ENCODE data around the gene TFAP2B. TPM values are rescaled to one million over a fixed set of nuclear protein-coding genes. Genes with fewer than 3 reads are reported as not detected.

Gene TFAP2B
- total and polyA plus RNA-seq, 12 donors, result 0.01 to 0.07 TPM; not detected in 10

GRCh38 chr6:50832912-50833311, 14.2 kb downstream of the TFAP2B start:
- H3K4me3 ChIP-seq, result no peak overlapping the region
- DNase-seq (no peak), ATAC-seq (no peak)
- H3K27ac ChIP-seq, result no peak overlapping the region
- H3K4me1 ChIP-seq, result no peaks in the 10 kb centered on the region
- intact Hi-C loops (cut with DNase I), result no loop called here
- H3K27me3 ChIP-seq, result peaks cover 0 to 100% (median 98%) of the 10 kb centered on the region in 7 donors
- no peaks in the 10 kb centered on the region for H3K36me3 ChIP-seq
- 64 to 67% methylated on average over 1 of the region's 1 CpG for WGBS, 2 donors
- TF ChIP-seq CTCF (IDR thresholded peaks at IDR 0.05), result no peak
- H3K9me3 ChIP-seq, result peaks cover 0 to 3% (median 0%) of the 10 kb centered on the region in 11 donors

GRCh38 chr6:50834929-50835410, 16.3 kb downstream of the TFAP2B start:
- no peaks in the 10 kb centered on the region for H3K36me3 ChIP-seq
- no peak for DNase-seq
- intact Hi-C loops (cut with DNase I), result no loop called here
- no peak overlapping the region for H3K27ac ChIP-seq
- H3K4me1 ChIP-seq, result no peaks in the 10 kb centered on the region
- peaks cover 0 to 3% (median 0%) of the 10 kb centered on the region in 11 donors for H3K9me3 ChIP-seq
- no peak overlapping the region for H3K4me3 ChIP-seq
- TF ChIP-seq CTCF (IDR thresholded peaks at IDR 0.05), result no peak
- ATAC-seq, result no peak
- WGBS, 2 donors, result 61 to 68% methylated on average over 5 of the region's 5 CpGs
- H3K27me3 ChIP-seq, result peaks cover 0 to 100% (median 98%) of the 10 kb centered on the region in 7 donors

- WGBS, 2 donors, result 3 to 4% methylated on average over 22 of the region's 22 CpGs
- no peaks in the 10 kb centered on the region for H3K36me3 ChIP-seq
- no peak for TF ChIP-seq CTCF (IDR thresholded peaks at IDR 0.05)
- peaks cover 0 to 3% (median 0%) of the 10 kb centered on the region in 11 donors for H3K9me3 ChIP-seq
- no peak overlapping the region for H3K4me3 ChIP-seq
- no peak for ATAC-seq
- H3K27me3 ChIP-seq, result peaks cover 0 to 100% (median 98%) of the 10 kb centered on the region in 7 donors
- H3K27ac ChIP-seq, result no peak overlapping the region
- DNase-seq, result no peak
- intact Hi-C loops (cut with DNase I), result no loop called here
- H3K4me1 ChIP-seq, result no peaks in the 10 kb centered on the region
Measured at GRCh38 chr6:50836231-50836630, 17.6 kb downstream of the TFAP2B start.

- peaks cover 0 to 100% (median 98%) of the 10 kb centered on the region in 7 donors for H3K27me3 ChIP-seq
- ATAC-seq, result no peak
- no peaks in the 10 kb centered on the region for H3K9me3 ChIP-seq
Measured at GRCh38 chr6:50837589-50838445, 19.1 kb downstream of the TFAP2B start.

More at GRCh38 chr6:50837589-50838445, 19.1 kb downstream of the TFAP2B start:
- WGBS, 2 donors, result 4 to 5% methylated on average over 14 of the region's 14 CpGs
- no peak for TF ChIP-seq CTCF (IDR thresholded peaks at IDR 0.05)
- H3K36me3 ChIP-seq, result no peaks in the 10 kb centered on the region
- DNase-seq, result no peak
- H3K4me3 ChIP-seq, result no peak overlapping the region
- H3K4me1 ChIP-seq, result peaks cover 0 to 2% (median 0%) of the 10 kb centered on the region in 9 donors
- intact Hi-C loops (cut with DNase I), result no loop called here
- H3K27ac ChIP-seq, result no peak overlapping the region

All from heart right ventricle (tissue), 16 donors.